Measurements from ENCODE around the gene KRCC1. TPM values are rescaled to one million over a fixed set of nuclear protein-coding genes. Genes with fewer than 3 reads are reported as not detected.
A peak's percentile ranks its signal among the peaks of the same experiment; 100 is the strongest.

The KRCC1 gene
- polyA plus RNA-seq, 1 experiment, result 42.6 TPM

DNA sequence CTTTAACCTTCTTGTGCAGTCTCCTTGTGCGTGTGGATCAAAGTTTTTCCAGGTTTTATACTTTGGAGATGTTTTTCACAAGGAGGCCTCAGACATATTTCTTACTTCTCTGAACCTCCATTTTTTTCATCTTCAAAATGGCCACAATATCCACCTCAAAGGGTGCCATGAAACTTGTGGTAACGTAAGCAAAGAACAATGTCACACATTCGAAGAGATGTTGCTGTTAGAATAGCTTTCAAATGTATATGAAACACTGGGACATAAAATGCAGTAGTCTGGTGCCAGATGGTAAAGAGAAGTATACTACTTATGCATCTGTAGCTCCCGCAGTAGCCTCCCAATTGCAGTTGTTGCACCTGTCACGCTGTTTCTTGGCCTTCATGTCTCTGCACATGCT is 2.6 kb upstream of the KRCC1 start:
- TF ChIP-seq, protein P1, sequence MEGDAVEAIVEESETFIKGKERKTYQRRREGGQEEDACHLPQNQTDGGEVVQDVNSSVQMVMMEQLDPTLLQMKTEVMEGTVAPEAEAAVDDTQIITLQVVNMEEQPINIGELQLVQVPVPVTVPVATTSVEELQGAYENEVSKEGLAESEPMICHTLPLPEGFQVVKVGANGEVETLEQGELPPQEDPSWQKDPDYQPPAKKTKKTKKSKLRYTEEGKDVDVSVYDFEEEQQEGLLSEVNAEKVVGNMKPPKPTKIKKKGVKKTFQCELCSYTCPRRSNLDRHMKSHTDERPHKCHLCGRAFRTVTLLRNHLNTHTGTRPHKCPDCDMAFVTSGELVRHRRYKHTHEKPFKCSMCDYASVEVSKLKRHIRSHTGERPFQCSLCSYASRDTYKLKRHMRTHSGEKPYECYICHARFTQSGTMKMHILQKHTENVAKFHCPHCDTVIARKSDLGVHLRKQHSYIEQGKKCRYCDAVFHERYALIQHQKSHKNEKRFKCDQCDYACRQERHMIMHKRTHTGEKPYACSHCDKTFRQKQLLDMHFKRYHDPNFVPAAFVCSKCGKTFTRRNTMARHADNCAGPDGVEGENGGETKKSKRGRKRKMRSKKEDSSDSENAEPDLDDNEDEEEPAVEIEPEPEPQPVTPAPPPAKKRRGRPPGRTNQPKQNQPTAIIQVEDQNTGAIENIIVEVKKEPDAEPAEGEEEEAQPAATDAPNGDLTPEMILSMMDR (IDR thresholded peaks at IDR 0.05; ENCODE audit: low read depth, low read length), result no peak
- no peak for DNase-seq (ENCODE audit: low read depth, low spot score)
- ChIA-PET POLR2A (no interaction called here), CTCF (interaction anchor here (4.6 kb wide), 1 partner anchor 101 kb away, joined by 139 read pairs; no protein-coding TSS in a partner anchor)
- H3K9me3 ChIP-seq (ENCODE audit: control insufficient read depth, insufficient read depth, low read length), result peaks cover 3% of the 10 kb centered on the region; the same call in 1 of the 2 replicates
- no peak overlapping the region for H3K4me3 ChIP-seq (ENCODE audit: low read depth, low read length)
- H3K27ac ChIP-seq (ENCODE audit: low read depth, low read length), result no peak overlapping the region
- H3K27me3 ChIP-seq (ENCODE audit: control insufficient read depth, insufficient read depth, low read length), result no peaks in the 10 kb centered on the region

DNA sequence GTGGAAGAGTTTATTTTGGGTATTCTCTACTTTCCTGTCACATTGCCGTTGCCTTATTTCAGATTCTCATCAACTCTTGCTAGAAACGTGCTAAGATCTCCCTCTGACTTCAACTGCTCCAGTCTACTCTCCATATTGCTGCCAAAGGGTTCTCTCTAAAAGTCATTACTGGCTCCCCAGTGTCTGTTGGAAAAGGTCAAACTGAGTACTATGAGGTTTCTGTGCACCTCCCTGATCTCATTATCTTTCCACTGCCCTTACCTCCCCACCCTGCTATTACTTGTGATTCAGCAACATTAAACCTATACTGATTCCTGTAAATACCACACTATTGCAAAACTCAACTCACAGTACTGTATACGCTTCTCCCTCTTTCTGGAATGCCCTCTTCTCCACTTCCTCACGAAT is 1.9 kb upstream of the KRCC1 start:
- Histone ChIP-seq H3K4me3 (ENCODE audit: low read depth, low read length) (no peak overlapping the region), H3K27ac (ENCODE audit: low read depth, low read length) (no peak overlapping the region), H3K27me3 (ENCODE audit: control insufficient read depth, insufficient read depth, low read length) (no peaks in the 10 kb centered on the region), H3K9me3 (ENCODE audit: control insufficient read depth, insufficient read depth, low read length) (peaks cover 3% of the 10 kb centered on the region; the same call in 1 of the 2 replicates)
- DNase-seq (ENCODE audit: low read depth, low spot score), result no peak
- TF ChIP-seq, protein P1 (IDR thresholded peaks at IDR 0.05; ENCODE audit: low read depth, low read length), result no peak
- ChIA-PET CTCF (no interaction called here), POLR2A (no interaction called here)

DNA sequence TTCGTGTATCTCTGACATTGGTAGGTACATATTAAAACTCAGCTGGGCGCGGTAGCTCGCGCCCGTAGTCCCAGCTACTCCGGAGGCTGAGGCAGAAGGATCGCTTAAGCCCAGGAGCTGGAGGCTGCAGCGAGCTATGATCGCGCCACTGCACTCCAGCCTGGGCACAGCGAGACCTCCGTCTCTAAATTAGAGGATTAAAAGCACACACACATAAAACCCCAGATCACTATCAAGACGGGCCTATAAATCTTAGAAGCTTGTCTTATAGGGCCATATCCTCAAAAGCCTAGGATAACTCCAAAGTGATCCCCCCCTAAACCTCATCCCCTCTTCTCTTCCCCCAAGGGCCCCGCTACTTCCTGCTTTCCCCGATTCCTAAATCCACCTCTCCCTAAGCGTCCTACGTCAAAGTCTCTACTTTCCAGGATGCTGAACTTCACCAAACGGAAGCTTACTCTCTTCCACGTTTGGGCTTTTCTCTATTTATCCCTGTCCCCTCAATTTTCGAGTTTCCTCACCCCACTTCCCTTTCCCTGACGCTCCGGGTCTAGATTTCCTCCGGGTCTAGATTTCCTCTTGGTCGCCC is 707 bp downstream of the KRCC1 start:
- no peaks in the 10 kb centered on the region for H3K27me3 ChIP-seq (ENCODE audit: control insufficient read depth, insufficient read depth, low read length)
- DNase-seq (ENCODE audit: low read depth, low spot score), result no peak
- POLR2A ChIA-PET, result interaction anchor here (0.8 to 1.2 kb wide), 4 partner anchors 13 to 38 kb away, joined by 3 to 6 read pairs (median 4); no protein-coding TSS in a partner anchor
- CTCF ChIA-PET, result interaction anchor here (0.7 kb wide), 1 partner anchor 637 kb away, joined by 3 read pairs; no protein-coding TSS in a partner anchor
- H3K4me3 ChIP-seq (ENCODE audit: low read depth, low read length), result peak overlapping the region; percentile 80
- TF ChIP-seq, protein P1 (IDR thresholded peaks at IDR 0.05; ENCODE audit: low read depth, low read length), result no peak
- peaks cover 3% of the 10 kb centered on the region; the same call in 1 of the 2 replicates for H3K9me3 ChIP-seq (ENCODE audit: control insufficient read depth, insufficient read depth, low read length)
- peak overlapping the region; percentile 94 for H3K27ac ChIP-seq (ENCODE audit: low read depth, low read length)

DNA sequence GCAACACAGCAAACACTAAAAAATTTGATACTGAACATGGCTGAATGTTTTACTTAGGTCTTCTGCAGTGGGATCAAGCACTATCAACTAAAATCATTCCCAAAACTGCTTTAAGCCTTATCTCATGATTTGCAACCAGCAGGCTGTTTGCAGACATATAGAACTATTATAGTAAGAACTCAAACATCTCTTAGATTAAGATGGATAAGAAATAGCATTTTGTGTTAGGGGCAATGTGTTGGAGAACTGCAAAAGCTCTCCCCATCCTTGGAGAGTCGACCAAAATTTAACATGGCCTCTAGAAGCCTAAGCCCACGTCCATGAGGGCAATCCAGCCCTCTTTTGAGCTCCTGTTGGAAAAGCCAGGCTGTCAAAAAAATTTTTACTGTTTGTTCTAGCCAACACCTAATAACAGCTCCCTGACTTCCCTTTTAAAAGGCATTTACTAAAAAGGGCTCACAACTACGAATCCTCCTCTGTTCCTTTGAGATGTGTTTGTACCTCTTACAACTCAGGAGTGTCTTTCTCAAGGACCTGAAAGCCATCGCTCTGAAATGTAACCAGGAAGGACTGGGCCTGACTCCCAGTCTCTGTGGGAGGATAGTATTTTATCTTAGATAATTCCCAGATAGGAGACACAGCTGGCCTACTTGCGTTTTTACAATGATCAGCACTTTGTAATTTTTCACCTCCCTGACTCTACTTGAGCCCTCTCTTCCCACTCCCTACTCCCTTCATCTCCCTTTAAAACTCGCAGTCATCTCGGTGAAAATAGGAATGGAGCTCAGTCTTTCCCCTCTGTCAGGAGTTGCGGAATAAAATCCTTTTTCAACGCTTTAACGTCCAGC is 1.4 kb downstream of the KRCC1 start:
- Histone ChIP-seq H3K4me3 (ENCODE audit: low read depth, low read length) (peak overlapping the region; percentile 80), H3K27ac (ENCODE audit: low read depth, low read length) (no peak overlapping the region), H3K27me3 (ENCODE audit: control insufficient read depth, insufficient read depth, low read length) (no peaks in the 10 kb centered on the region), H3K9me3 (ENCODE audit: control insufficient read depth, insufficient read depth, low read length) (peaks cover 3% of the 10 kb centered on the region; the same call in 1 of the 2 replicates)
- TF ChIP-seq, protein P1 (IDR thresholded peaks at IDR 0.05; ENCODE audit: low read depth, low read length), result no peak
- no peak for DNase-seq (ENCODE audit: low read depth, low spot score)
- ChIA-PET CTCF (interaction anchor here (0.7 kb wide), 1 partner anchor 638 kb away, joined by 3 read pairs; no protein-coding TSS in a partner anchor), POLR2A (interaction anchor here (0.8 to 1.0 kb wide), 3 partner anchors 12 to 33 kb away, joined by 3 to 4 read pairs (median 3); no protein-coding TSS in a partner anchor)

Data from AG04450 (cell line).